GM19395 (cell line): ENCODE results near the gene PRICKLE2.

ENCODE experiments used
- ATAC-seq: cut with Tn5 transposase; IDR thresholded peaks from one replicate; pipeline ENCODE4 v1.9.1; 2021; ENCODE audit warnings: mild to moderate bottlenecking, moderate library complexity; ENCODE audit not compliant: unreplicated experiment

Gene PRICKLE2

GRCh38 chr3:64081235-64081630, 144.0 kb downstream of the PRICKLE2 start:
- ATAC-seq = no peak

DNA sequence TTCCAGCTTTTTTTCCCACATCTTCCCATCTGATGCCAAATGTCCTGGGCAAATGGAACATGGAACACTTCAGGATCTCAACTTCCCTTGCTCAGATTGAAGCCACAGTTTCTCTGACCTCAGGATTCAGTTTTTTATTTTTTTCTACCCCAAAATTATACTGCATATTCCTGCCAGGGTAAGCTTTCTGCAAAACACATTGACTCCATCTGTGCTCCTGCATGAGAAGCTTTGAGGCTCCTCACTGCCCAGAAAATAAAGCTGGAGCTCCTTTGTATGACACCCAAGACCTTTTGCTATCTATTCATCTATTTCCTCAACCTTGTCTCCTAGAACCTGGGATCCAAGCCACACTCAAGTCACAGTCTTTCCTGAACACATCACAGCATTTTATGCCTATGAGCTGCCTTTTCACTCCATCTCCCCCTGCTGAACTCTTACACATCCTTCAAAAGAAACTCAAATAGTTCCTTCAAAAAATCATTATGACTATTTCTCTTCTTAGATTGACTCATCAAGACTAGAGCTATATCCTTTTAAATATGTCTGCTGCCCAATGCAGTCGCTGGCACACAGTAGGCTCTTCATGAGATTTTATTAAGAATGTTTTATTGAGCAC, 144.5 kb downstream of the PRICKLE2 start:
- ATAC-seq = no peak

- no peak for ATAC-seq
Observed at GRCh38 chr3:64079369-64080150, 145.7 kb downstream of the PRICKLE2 start.

DNA sequence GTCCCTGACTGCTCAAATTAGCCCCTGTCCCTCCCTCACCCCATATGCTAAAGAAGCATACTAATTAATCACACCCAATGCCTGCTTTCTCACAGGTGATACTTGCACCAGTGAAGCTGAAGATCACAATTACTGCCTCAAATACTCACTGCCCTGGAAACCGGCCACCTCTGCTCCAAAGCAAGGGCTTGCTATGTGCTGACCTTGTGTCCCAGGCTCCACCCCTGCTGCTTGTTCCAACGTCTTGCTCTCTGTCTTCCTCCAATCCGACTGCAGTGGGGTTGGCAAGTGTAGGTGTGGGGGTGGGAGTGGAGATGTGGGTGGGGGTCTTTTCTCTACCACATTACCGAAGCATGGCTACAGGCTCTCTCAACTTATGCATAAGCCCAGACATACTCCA, 146.3 kb downstream of the PRICKLE2 start:
- ATAC-seq = no peak

DNA sequence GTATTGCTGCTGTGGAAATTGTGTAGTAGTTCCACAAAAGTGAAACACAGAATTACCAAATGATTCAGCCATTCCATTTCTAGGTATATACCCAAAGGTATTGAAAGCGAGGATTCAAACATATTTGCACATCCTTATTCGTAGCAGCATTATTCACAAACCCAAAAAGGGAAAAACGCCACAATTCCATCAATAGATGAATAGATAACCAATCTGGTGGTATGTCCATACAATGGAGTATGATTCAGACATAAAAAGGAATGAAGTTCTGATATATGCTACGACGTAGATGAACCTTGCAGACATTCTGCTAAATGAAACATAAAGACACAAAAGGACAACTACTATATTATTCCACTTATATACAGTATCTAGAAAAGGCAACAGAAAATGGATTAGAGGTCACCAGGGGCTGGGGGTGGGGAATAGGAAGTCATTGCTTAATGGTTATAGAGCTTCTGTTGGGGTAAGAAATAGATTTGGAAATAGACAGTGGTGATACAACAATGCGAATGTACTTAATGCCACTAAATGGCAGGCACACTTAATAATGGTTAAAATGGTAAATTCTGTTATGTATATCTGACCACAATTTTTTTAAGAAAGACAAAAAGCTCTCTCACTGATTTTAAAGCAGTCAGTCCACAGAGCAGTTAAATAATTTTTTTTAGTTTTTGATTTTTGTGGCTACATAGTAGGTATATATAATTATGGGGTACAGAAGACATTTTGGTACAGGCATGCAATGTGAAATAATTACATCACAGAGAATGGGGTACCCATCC, 150.2 kb downstream of the PRICKLE2 start:
- ATAC-seq = no peak

DNA sequence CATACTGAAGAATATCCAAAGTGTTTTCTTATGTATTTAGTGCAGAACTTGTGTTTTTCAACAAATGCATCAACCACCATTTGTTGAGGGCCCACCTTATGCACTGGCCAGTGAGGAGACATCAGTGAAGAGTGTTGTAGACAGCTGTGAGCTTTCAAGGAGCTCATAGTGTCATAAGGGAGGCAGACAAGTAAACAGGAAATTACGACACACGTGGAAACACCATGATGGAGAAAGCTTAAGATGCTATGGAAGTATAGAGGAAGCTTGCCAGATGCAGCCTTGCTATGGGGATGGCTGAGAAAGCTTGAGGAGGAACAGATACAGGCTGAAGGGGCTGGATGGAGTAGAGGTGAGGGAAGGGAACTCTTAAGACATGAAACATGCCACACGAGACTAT, 151.2 kb downstream of the PRICKLE2 start:
- ATAC-seq = no peak

DNA sequence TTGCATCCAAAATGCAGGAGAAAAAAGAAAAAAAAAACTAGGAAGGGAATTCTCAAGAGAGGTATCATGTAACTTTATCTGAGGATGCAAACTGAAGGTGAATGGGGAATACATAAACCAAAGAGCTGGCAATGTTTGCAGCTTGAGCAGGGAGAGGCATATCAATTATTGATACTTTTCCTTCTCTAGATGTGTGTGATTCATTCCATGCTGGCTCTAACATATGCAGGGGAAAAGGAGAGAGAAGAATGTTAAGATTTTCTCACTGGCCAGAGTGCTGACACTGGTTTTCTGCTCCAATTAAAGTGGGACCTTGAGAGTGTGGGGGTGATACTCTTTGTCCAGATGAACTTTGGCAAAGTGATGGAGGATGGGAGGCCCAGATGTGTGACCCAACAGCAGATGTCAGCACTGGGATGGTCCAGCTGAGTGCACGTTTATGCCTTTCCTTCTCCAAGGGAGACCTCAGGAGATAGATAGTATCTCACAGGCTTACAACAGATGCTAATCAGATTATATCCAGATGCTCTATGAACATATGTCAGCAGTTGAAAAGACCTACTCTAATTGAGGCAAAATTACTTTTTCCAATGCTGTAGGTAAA, 152.0 kb downstream of the PRICKLE2 start:
- ATAC-seq = no peak

DNA sequence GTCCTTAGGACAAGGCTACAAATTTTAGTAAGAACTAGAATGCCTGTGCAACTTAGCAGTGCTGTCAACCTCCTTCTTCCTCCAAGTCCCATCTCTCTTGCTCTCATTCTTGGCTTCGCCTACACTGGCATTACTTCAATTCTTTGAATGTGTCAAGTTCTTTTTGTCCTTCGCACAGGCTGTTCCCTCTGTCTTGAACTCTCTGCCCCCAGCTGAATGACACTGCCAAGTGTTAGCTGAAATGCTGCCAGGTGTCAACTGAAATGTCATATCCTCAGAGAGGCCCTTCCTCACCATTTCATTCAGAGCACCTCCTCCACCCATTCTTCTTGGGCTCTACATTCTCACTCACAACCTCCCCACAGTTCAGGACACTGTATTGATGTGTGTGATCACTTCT, 153.1 kb downstream of the PRICKLE2 start:
- no peak for ATAC-seq

- ATAC-seq = no peak
Observed at GRCh38 chr3:64070704-64071103, 154.6 kb downstream of the PRICKLE2 start.

GRCh38 chr3:64067506-64068346, 157.5 kb downstream of the PRICKLE2 start:
- no peak for ATAC-seq

DNA sequence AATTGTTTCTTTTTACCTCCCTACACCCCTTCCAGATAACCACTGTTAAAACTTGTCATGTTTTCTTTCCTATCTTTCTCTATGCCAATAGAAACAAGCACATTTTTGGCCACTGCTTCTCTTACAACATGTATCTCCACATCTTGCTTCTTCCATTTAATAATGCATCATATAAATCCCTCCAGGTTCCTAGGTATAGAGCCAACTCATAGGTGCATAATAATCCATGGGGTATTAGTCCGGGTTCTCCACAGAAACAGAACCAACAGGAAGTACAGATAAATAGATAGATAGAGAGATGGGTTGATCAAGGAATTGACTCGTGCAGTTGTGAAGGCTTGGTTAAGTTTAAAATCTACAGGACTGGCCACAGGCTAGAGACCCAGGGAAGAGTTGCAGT, 160.5 kb downstream of the PRICKLE2 start:
- ATAC-seq = no peak

DNA sequence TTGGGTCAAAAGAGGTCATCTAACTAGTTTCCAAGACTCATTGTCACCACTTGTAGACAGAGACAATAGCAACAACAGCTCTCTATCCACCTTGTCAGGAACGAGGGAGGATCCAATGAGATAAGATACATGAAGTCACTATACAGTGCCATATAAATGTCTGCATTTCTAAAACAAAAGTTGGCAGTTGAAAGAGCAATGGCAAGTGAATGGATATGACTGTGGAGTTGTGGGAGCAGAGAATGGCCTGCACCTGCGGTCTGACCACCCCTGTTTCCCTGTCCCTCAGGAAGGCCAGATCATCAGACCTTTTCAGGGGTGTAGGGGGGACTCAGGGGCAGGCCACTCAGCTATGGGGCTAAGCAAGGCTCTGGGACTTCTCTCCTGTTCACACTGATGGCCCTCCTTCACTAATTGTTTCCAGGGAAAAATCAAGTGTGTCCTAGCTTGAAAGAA, 161.3 kb downstream of the PRICKLE2 start:
- no peak for ATAC-seq

- no peak for ATAC-seq
Observed at GRCh38 chr3:64063207-64063982, 161.9 kb downstream of the PRICKLE2 start.

GRCh38 chr3:64061628-64062027, 163.6 kb downstream of the PRICKLE2 start:
- no peak for ATAC-seq

GRCh38 chr3:64059484-64060175, 165.6 kb downstream of the PRICKLE2 start:
- ATAC-seq = no peak

GRCh38 chr3:64058566-64058965, 166.7 kb downstream of the PRICKLE2 start:
- no peak for ATAC-seq

DNA sequence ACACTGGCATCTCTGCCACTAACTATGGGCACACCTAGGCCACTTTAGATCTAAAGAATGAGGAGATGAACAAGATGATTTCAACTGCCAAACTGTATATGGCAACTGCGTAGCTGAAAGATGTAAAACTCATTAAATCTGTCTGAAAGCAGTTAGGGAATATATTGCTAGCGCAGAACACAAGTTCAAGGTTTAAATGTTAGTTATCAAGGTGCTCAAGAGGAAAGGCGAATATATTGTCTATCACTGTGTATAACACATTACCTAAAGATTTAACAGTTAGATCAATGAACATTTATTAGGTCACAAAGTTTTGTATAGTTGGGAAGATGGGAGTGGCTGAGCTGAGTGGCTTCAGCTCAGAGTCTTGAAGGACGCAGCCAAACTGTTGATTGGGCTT, 168.0 kb downstream of the PRICKLE2 start:
- no peak for ATAC-seq

DNA sequence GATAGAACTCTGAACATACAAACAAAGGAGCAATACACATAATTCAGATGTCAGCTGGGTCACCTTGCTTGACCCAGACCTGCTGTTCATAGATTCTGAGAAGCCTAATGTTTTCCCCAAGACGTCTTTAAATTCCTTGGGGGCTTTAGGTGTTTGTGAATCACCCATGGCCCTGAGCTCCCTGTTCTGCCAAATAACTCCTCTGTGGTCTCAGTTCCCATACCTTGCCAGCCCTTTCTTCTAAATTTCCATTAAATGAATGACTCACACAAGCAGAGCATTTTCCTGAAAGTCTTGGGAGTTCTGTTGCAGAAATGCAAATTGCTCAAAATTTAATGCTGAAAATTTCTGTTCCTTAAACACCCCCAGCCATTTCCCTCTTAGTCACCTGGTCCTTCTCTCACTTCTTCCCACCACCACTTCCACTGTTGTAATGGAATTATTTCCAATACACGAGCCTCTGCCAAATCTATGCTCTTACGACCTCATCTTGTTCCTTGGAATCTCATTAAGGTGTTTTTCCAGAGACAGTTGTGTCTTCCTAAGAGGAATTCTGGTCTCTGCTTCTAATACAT, 168.6 kb downstream of the PRICKLE2 start:
- ATAC-seq = no peak

GRCh38 chr3:64055076-64055475, 170.2 kb downstream of the PRICKLE2 start:
- ATAC-seq = no peak
